GM23248 (cell line): ENCODE measurements around the gene ACSM2B.
"Not testable (repeated sequence)": the region's sequence is repeated elsewhere in the genome, so short reads cannot be mapped to it uniquely, and the experiment has no call there.

Experiments
- EZH2 ChIP-seq: fragments of 200-600 bp; sonication (generic); IDR thresholded peaks from 2 replicates; pipeline ENCODE4 v1.6.1; 2018; ENCODE audit warnings: antibody characterized with exemption, mild to moderate bottlenecking; ENCODE audit not compliant: insufficient read depth, poor library complexity, severe bottlenecking
- EZH2phosphoT487 ChIP-seq: fragments of 200-600 bp; sonication (generic); IDR thresholded peaks from 2 replicates; pipeline ENCODE4 v1.6.1; 2018; ENCODE audit warnings: antibody characterized with exemption, moderate library complexity, mild to moderate bottlenecking, low read depth; ENCODE audit not compliant: insufficient read depth

- TF ChIP-seq EZH2, EZH2phosphoT487: not testable (repeated sequence)
Observed at GRCh38 chr16:20491448-20491847, 84.7 kb downstream of the ACSM2B start.
